SH-SY5Y (cell line): ENCODE data around the gene TPGS1.

Experiments
- GATA2 ChIP-seq: IDR thresholded peaks from 2 replicates; pipeline ENCODE4 v1.6.1; 2011; ENCODE audit warnings: mild to moderate bottlenecking, low read depth, low read length
- GATA3 ChIP-seq: IDR thresholded peaks from 2 replicates; pipeline ENCODE4 v1.6.1; 2011; ENCODE audit warnings: low read depth, mild to moderate bottlenecking, low read length, moderate library complexity

DNA sequence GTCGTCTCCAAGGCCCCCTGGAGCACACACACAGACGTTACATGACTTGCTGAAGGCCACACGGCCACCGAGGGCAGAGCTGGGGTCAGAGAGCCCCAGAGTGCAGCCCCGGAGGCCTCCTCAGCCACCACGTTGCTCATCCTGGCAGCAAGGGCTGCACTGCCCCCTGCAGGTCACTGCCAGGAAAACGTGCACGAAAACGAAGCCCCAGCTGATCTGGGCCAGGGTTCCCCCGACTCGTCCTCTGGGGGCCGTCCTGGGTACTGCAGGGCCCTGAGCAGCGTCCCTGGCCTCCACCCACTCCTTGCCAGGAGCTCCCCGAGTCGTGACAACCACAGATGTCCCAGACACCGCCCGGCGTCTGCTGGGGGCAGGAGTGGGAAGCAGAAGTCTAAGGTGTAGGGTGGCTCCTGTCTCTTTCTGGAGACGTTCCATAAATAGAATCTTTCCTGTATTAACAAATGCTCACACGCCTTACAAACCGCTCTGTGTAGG is 3.4 kb downstream of the TPGS1 start:
- TF ChIP-seq GATA2 (no peak), GATA3 (no peak)
